Progenitor cell of endocrine pancreas (in vitro differentiated cells): ENCODE data around the gene WNT3A. TPM values are rescaled to one million over a fixed set of nuclear protein-coding genes. Genes with fewer than 3 reads are reported as not detected.
"Not testable (repeated sequence)": the region's sequence is repeated elsewhere in the genome, so short reads cannot be mapped to it uniquely, and the experiment has no call there.

Experiments
- DNase-seq: peaks from one replicate; pipeline ENCODE4 v3.0.0; 2021; ENCODE audit warnings: low spot score; ENCODE audit not compliant: unreplicated experiment
- H3K27ac Mint-ChIP-seq: 2 replicates; pipeline ENCODE4 v1.8.0; 2021; ENCODE audit warnings: mild to moderate bottlenecking, moderate library complexity, mixed read lengths
- H3K27me3 Mint-ChIP-seq: 2 replicates; pipeline ENCODE4 v1.8.0; 2021; ENCODE audit warnings: mixed read lengths
- H3K36me3 Mint-ChIP-seq: 2 replicates; pipeline ENCODE4 v1.8.0; 2022; ENCODE audit warnings: mixed read lengths; ENCODE audit not compliant: insufficient read depth
- H3K4me1 Mint-ChIP-seq: 2 replicates; pipeline ENCODE4 v1.8.0; 2021; ENCODE audit warnings: low read depth, mixed read lengths
- H3K4me3 Mint-ChIP-seq: 2 replicates; pipeline ENCODE4 v1.8.0; 2021; ENCODE audit warnings: low read depth, mild to moderate bottlenecking, moderate library complexity, mixed read lengths
- H3K9me3 Mint-ChIP-seq: 2 replicates; pipeline ENCODE4 v1.8.0; 2021; ENCODE audit warnings: low read depth, mixed read lengths
- long read RNA-seq: library from polyadenylated mRNA; unstranded; transcript quantifications from one replicate; pipeline ENCODE4 v2.0.0, GENCODE V29; 2020
- total RNA-seq: library from RNA; stranded (reverse); gene quantifications from 2 replicates; pipeline ENCODE4 v1.2.1, GENCODE V29; 2021
- TF ChIP-seq, protein P1 (sequence below): fragments of 200-600 bp; sonication (generic); IDR thresholded peaks from one replicate; pipeline ENCODE4 v1.5.0; 2021; ENCODE audit warnings: antibody characterized with exemption, mild to moderate bottlenecking; ENCODE audit not compliant: unreplicated experiment

The WNT3A gene, protein sequence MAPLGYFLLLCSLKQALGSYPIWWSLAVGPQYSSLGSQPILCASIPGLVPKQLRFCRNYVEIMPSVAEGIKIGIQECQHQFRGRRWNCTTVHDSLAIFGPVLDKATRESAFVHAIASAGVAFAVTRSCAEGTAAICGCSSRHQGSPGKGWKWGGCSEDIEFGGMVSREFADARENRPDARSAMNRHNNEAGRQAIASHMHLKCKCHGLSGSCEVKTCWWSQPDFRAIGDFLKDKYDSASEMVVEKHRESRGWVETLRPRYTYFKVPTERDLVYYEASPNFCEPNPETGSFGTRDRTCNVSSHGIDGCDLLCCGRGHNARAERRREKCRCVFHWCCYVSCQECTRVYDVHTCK
- total RNA-seq, result not detected in 2 replicates
- long read RNA-seq, result 0 reads

DNA sequence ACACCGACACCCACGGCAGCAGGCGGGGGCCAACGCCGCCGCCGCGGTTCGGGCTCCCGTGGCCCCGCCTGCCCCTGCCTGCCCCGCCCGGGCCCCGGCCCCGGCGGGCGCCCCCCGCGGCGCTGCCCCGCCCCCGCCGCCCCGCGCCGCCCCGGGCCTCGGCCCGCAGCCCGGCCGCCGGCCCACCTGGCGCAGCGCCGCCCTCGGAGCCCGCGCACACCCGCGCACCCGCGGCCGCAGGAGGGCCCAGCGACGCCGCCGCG, at the start of gene WNT3A:
Gene WNT3A (plus strand): TSS at position 213 of the 263 bp plus-strand sequence. CDS start 131 bp downstream, outside the sequence.
- DNase-seq, result no peak
- H3K27ac Mint-ChIP-seq, result peak within 1 kb of the TSS; percentile 83
- H3K9me3 Mint-ChIP-seq, result no peaks in the 10 kb centered on the region
- H3K4me1 Mint-ChIP-seq, result peaks cover 3% of the 10 kb centered on the region
- H3K4me3 Mint-ChIP-seq, result peak within 1 kb of the TSS; percentile 26
- TF ChIP-seq, protein P1, sequence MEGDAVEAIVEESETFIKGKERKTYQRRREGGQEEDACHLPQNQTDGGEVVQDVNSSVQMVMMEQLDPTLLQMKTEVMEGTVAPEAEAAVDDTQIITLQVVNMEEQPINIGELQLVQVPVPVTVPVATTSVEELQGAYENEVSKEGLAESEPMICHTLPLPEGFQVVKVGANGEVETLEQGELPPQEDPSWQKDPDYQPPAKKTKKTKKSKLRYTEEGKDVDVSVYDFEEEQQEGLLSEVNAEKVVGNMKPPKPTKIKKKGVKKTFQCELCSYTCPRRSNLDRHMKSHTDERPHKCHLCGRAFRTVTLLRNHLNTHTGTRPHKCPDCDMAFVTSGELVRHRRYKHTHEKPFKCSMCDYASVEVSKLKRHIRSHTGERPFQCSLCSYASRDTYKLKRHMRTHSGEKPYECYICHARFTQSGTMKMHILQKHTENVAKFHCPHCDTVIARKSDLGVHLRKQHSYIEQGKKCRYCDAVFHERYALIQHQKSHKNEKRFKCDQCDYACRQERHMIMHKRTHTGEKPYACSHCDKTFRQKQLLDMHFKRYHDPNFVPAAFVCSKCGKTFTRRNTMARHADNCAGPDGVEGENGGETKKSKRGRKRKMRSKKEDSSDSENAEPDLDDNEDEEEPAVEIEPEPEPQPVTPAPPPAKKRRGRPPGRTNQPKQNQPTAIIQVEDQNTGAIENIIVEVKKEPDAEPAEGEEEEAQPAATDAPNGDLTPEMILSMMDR, result no peak
- H3K36me3 Mint-ChIP-seq, result no peaks in the 10 kb centered on the region
- H3K27me3 Mint-ChIP-seq, result peaks cover 86% of the 10 kb centered on the region

DNA sequence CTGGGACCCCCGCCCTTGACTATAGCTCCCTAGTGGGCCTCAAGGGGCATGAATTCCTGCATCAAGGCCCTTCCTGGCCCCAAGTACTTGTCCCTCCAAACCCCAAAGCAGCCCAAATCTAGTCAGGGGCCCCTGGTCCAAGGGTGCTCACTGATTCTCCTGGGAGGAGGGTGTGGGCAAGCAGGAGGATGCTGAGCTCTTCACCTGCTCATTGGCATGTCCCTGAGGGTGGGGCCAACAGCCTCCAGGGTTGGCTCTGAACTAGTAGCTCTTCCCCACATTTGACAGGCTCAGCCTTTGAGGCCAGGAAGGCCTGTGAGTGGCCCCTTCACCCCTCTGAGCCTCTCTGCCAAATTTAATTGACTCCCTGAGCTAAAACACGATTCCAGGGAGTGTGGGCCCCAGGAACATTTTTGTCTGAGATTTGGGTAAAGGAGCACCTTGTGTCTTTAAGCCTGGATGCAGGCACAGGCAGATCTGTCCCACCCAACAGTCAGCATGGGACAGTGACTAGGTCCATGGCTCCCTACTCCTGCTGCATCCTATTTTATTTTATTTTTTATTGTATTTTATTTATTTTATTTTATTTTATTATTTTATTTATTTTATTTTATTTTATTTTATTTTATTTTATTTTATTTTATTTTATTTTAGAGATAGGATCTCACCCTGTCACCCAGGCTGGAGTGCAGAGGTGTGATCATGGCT, 48.0 kb upstream of the WNT3A start:
- H3K27ac Mint-ChIP-seq, result no peak overlapping the region
- H3K36me3 Mint-ChIP-seq, result no peaks in the 10 kb centered on the region
- no peak for DNase-seq

DNA sequence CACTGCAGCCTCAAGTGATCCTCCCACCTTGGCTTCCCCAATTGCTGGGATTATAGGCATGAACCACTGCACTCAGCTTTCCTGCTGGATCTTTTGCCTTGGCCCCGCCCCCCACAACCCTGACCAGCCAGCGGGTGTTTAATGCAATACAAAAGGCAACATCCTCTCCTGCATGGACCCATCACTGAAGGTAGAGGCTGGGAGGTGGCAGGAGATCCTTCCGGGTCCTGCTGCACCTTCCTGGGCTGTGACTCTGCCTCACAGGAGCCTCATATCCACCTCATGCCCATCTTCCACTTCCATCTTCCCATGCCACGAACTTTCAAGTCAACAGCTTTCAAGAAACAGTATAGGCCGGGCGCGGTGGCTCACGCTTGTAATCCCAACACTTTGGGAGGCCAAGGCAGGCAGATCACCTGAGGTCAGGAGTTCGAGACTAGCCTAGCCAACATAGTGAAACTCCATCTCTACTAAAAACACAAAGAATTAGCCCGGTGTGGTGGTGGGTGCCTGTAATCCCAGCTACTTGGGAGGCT, 47.4 kb upstream of the WNT3A start:
- Mint-ChIP-seq H3K4me1 (no peaks in the 10 kb centered on the region), H3K9me3 (peaks cover 10% of the 10 kb centered on the region), H3K36me3 (no peaks in the 10 kb centered on the region), H3K27me3 (peaks cover 52% of the 10 kb centered on the region), H3K4me3 (no peak overlapping the region), H3K27ac (no peak overlapping the region)
- no peak for DNase-seq
- TF ChIP-seq, protein P1, result no peak

More for the DNA sequence above, 48.0 kb upstream of the WNT3A start:
- TF ChIP-seq, protein P1, result no peak
- Mint-ChIP-seq H3K4me1 (no peaks in the 10 kb centered on the region), H3K27me3 (peaks cover 58% of the 10 kb centered on the region), H3K9me3 (peaks cover 10% of the 10 kb centered on the region), H3K4me3 (no peak overlapping the region)

DNA sequence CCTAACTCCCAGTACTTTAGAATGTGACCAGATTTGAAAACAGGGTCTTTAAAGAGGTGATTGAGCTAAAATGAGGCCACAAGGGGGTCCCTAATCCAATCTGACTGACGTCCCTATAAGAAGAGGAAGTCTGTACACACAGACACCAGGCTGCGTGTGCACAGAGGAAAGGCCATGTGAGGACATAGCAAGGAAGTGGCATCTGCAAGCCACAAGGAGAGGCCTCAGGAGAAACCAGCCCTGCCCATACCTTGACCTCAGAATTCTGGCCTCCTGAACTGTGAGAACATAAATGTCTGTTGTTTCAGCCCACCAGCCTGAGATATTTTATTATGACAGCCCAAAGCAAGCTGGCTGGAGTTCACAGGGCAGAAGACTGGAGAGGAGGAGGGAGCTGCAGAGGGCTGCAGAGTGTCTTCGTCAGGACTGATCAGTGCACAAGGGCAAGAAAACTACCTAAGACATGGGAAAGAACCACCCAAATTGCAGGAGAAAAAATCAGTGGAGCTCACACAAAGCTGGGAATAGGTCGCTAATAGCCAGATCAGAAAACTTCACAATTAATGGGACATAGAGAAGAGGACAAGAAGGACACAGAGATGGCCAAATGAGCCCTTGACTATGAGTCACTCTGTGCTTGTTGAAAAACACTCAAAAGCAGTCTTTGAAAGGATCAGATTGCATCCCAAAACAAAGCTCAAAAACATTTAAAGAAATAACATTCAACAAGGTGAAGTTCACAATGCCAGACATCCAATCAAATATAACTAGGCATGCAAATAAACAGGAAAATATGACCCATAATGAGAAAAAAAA, 44.9 kb upstream of the WNT3A start:
- Mint-ChIP-seq H3K27me3 (peaks cover 35% of the 10 kb centered on the region), H3K4me1 (no peaks in the 10 kb centered on the region), H3K9me3 (no peaks in the 10 kb centered on the region), H3K36me3 (no peaks in the 10 kb centered on the region), H3K27ac (no peak overlapping the region), H3K4me3 (no peak overlapping the region)
- no peak for DNase-seq
- TF ChIP-seq, protein P1, result no peak

DNA sequence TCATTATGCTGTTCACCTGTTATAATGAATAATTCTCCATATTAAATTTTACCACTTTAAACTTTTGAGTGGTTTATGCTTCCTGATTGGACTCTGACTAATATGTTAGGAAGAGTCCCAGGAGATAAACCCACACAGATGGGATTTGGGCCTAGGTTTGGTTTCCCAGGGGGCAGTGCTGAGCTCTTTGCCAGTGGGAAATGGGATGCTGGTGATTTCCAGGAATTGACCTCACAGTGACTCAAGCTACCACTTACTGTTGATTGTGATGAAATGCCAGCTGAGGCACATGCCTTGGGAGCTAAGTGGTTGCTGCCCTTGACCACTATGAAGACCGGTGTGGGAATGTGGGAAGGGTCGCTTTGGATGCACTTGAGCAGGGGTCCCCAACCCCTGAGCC, 40.1 kb upstream of the WNT3A start:
- H3K4me3 Mint-ChIP-seq, DNase-seq, H3K27ac Mint-ChIP-seq, H3K9me3 Mint-ChIP-seq, H3K4me1 Mint-ChIP-seq, H3K36me3 Mint-ChIP-seq, H3K27me3 Mint-ChIP-seq: not testable (repeated sequence)

DNA sequence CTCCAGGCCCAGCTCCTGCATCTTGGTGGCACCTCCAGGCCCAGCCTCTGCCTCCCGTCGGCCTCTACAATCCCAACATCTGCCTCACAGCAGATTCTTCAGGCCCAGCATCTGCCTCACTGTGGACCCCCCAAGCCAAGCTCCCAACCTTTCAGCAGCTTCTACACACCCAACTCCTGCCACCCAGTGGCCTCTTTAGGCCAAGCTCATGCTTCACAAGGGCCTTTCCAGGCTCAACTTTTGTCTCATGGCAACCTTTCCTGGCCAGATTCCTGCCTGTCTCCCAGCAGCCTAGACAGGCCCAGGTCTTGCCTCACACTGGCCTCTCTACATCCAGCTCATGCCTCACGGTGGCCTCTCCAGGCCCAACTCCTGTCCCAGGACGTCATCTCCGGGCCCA, 39.0 kb upstream of the WNT3A start:
- DNase-seq, H3K27ac Mint-ChIP-seq, H3K36me3 Mint-ChIP-seq, H3K4me3 Mint-ChIP-seq, H3K27me3 Mint-ChIP-seq, H3K4me1 Mint-ChIP-seq, H3K9me3 Mint-ChIP-seq: not testable (repeated sequence)

DNA sequence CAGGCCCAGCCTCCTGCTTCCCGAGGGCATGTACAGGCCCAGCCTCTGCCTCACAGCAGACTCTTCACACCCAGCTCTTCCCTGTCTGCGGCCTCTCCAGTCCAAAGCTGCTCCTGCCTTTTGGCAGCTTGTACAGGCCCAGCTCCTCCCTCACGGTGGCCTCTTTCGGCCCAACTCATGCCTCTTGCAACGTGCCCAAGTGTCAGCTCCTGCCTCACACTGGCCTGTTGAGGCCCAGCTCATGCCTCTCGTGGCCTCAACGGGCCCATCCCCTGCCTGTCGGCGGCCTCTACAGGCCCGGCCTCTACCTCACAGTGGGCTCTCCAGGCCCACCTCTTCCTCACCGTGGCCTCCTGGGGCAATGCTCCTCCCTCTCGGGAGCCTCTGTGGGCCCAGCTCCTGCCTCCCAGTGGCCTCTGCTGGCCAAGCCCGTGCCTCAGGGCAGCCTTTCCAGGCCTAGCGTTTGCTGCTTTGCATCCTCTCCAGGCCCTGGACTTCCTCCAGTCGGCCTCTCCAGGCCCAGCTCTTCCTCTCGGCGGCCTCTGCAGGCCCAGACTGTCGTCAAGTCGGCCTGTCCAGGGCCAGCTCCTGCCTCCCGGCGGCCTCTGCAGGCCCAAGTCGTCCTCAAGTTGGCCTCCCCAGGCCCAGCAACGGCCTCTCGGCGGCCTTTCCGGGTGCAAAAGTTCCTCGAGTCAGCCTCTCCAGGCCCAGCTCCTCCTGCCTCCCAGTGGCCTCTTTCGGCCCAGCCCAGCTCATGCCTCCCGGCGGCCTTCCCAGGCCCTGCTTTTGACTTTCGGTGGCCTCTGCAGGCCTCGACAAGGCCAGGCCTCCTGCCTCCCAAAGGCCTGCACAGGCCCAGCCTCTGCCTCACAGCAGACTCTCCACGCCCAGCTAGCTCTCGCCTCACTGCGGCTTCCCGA, 36.5 kb upstream of the WNT3A start:
- H3K36me3 Mint-ChIP-seq, DNase-seq, H3K27me3 Mint-ChIP-seq, H3K9me3 Mint-ChIP-seq, H3K27ac Mint-ChIP-seq, H3K4me3 Mint-ChIP-seq, H3K4me1 Mint-ChIP-seq: not testable (repeated sequence)

DNA sequence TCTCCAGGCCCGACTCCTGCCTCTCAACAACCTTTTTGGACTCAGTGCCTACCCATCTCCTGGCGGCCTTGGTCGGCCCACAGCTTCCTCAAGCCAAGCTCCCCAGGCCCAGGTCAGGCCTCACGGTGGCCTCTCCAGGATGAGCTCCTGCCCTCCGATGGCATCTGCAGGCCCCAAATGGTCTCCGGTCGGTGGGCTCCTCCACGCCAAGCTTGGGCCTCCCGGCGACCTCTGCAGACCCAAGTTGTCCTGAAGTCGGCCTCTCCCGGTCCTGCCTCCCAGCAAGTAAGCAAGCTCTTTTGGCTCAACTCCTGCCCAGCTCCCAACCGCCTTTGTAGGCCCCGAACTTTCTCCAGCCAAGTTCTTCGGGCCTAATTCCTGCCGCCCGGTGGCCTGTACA, 35.6 kb upstream of the WNT3A start:
- not testable (repeated sequence) for DNase-seq, H3K4me3 Mint-ChIP-seq, H3K36me3 Mint-ChIP-seq, H3K27me3 Mint-ChIP-seq, H3K9me3 Mint-ChIP-seq, H3K4me1 Mint-ChIP-seq, H3K27ac Mint-ChIP-seq
